Gastrocnemius medialis (tissue), 4 donors: ENCODE results near the gene VTN.

Experiments
- CTCF ChIP-seq, 5 experiments: fragments of 450-650 bp in 3 of 5; fragments of 200-600 bp in 2 of 5; sonication (generic) in 2 of 5; IDR thresholded peaks in 4 of 5; conservative IDR thresholded peaks in 1 of 5; 1 replicate in 4 of 5; 2 replicates in 1 of 5; pipeline ENCODE4 v1.5.1; 2016 to 2019; ENCODE audit warnings: antibody characterized with exemption in 5 of 5, mild to moderate bottlenecking in 3 of 5, moderate library complexity in 3 of 5
- POLR2A ChIP-seq, 2 donors: fragments of 450-650 bp; IDR thresholded peaks; one replicate each; pipeline ENCODE4 v1.6.1; 2017; ENCODE audit warnings: antibody characterized with exemption in 2 of 2, mild to moderate bottlenecking in 2 of 2, moderate library complexity in 2 of 2

DNA sequence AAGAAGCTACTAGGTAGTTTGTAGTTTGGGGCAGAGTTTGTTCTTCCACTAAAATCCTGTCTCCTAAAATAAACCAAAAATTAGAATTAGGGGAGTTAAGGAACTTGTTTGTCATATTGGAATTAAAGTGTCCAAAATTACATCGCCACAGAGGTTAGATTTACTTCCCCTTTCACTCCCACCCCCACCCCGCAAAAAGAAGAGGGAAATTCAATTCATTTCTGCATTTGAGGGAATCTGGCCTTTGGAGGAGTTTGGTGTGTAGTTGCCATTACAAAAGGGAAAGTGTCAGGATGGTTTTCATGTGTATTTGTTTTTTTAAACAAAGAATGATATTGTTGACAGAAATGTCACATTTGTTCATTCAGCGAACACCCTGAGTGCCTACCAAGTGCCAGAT is 45.3 kb downstream of the VTN start:
- no peak for TF ChIP-seq POLR2A (IDR thresholded peaks at IDR 0.05)
- TF ChIP-seq CTCF (IDR thresholded peaks at IDR 0.05 in 4 of 5, conservative IDR thresholded peaks at IDR 0.05 in 1 of 5): no peak
